GM12878 (cell line): Measurements from ENCODE around the gene PRPSAP2. TPM values are rescaled to one million over a fixed set of nuclear protein-coding genes. Genes with fewer than 3 reads are reported as not detected.

Source experiments
- ATAC-seq: fragments of 200-7000 bp; cut with Tn5 transposase; 3 replicates; pipeline ENCODE4 v1.9.1; 2020; ENCODE audit warnings: mild to moderate bottlenecking, moderate library complexity
- BruUV-seq: library from RNA; stranded (reverse); fragments of 400-500 nt; replicated peaks from 2 replicates; lab custom pipeline; 2021; lab: Mats Ljungman, UMichigan
- CTCF ChIA-PET: fragments of 300-600 bp; sonication (Branson Sonifier 250); formaldehyde crosslinking; extraction: SDS; loops from one replicate; lab custom pipeline; 2021; ENCODE audit warnings: inconsistent platforms; lab: Yijun Ruan, JAX
- POLR2A ChIA-PET: fragments of 350-600 bp; formaldehyde crosslinking; extraction: SDS; loops from one replicate; lab custom pipeline; 2021; ENCODE audit warnings: inconsistent platforms; lab: Charles Lee
- RAD21 ChIA-PET: fragments of 300-600 bp; sonication (Branson Sonifier 250); formaldehyde crosslinking; loops from one replicate; lab custom pipeline; 2023; ENCODE audit warnings: antibody characterized with exemption; ENCODE audit not compliant: unreplicated experiment; lab: Charles Lee
- SMC1A ChIA-PET: fragments of 300-600 bp; sonication (Branson Sonifier 250); formaldehyde crosslinking; loops from one replicate; lab custom pipeline; 2023; ENCODE audit not compliant: unreplicated experiment, uncharacterized antibody; lab: Charles Lee
- DNase-seq: peaks from one replicate; pipeline ENCODE4 v3.0.0-alpha.2; 2011; ENCODE audit warnings: low read depth, low spot score
- FAIRE-seq: peaks from 3 replicates; lab custom pipeline; 2011; peaks lifted over from hg19 to GRCh38; lab: Jason Lieb, UNC
- H2AFZ ChIP-seq: 2 replicates; pipeline ENCODE4 v1.6.0; 2011; ENCODE audit warnings: low read depth, low read length, control low read depth; ENCODE audit not compliant: control insufficient read depth
- H3K27ac ChIP-seq: 2 replicates; pipeline ENCODE4 v1.5.1; 2011; ENCODE audit warnings: control low read depth; ENCODE audit not compliant: control insufficient read depth, insufficient read depth
- H3K27me3 ChIP-seq, 2 experiments: replicated peaks in 1 of 2; 2 replicates each; pipeline versions ENCODE4 v1.6.0 to v1.6.1; 2011; ENCODE audit warnings: low read length in 1 of 2; ENCODE audit not compliant: control insufficient read depth in 2 of 2, insufficient read depth in 2 of 2
- H3K36me3 ChIP-seq, 2 experiments: 2 replicates each; pipeline ENCODE4 v1.5.1; 2011; ENCODE audit warnings: low read length in 1 of 2; ENCODE audit not compliant: control insufficient read depth in 2 of 2, insufficient read depth in 2 of 2
- H3K4me1 ChIP-seq: 2 replicates; pipeline ENCODE4 v1.6.1; 2011; ENCODE audit warnings: mild to moderate bottlenecking, low read length, moderate library complexity, mixed read lengths; ENCODE audit not compliant: control insufficient read depth, insufficient read depth
- H3K4me2 ChIP-seq: 2 replicates; pipeline ENCODE4 v1.6.0; 2011; ENCODE audit warnings: control low read depth; ENCODE audit not compliant: control insufficient read depth, insufficient read depth
- H3K4me3 ChIP-seq: fragments of 200-600 bp; sonication (generic); 2 replicates; pipeline ENCODE4 v1.5.1; 2016
- H3K79me2 ChIP-seq: 2 replicates; pipeline ENCODE4 v1.6.0; 2011; ENCODE audit warnings: low read length; ENCODE audit not compliant: control insufficient read depth, insufficient read depth
- H3K9ac ChIP-seq: 2 replicates; pipeline ENCODE4 v1.8.0; 2011; ENCODE audit warnings: low read length, control low read depth, mixed read lengths; ENCODE audit not compliant: control insufficient read depth, insufficient read depth
- H3K9me3 ChIP-seq: replicated peaks from 3 replicates; pipeline ENCODE4 v1.5.1; 2011; ENCODE audit warnings: mild to moderate bottlenecking, low read length; ENCODE audit not compliant: control insufficient read depth, insufficient read depth
- H4K20me1 ChIP-seq: 2 replicates; pipeline ENCODE4 v1.6.0; 2011; ENCODE audit not compliant: control insufficient read depth, insufficient read depth
- E2F4 ChIP-seq: IDR thresholded peaks from 2 replicates; pipeline ENCODE4 v1.6.1; 2012; ENCODE audit warnings: low read depth, low read length, improper control_type of control experiment
- E4F1 ChIP-seq: fragments of 450-650 bp; IDR thresholded peaks from 2 replicates; pipeline ENCODE4 v1.6.1; 2018; ENCODE audit warnings: borderline replicate concordance, mild to moderate bottlenecking; ENCODE audit not compliant: partially characterized antibody
- FOXM1 ChIP-seq: IDR thresholded peaks from 2 replicates; pipeline ENCODE4 v1.6.1; 2012; ENCODE audit warnings: low read depth, mild to moderate bottlenecking, inconsistent platforms, low read length, moderate library complexity
- HDAC2 ChIP-seq: fragments of 200-600 bp; sonication (generic); IDR thresholded peaks from 2 replicates; pipeline ENCODE4 v1.6.1; 2017
- JUND ChIP-seq: IDR thresholded peaks from 2 replicates; pipeline ENCODE4 v1.6.1; 2012; ENCODE audit warnings: low read depth, mild to moderate bottlenecking, low read length, improper control_type of control experiment, moderate library complexity
- MTA2 ChIP-seq: fragments of 450-650 bp; IDR thresholded peaks from 2 replicates; pipeline ENCODE4 v1.6.1; 2016; ENCODE audit warnings: low read depth, mild to moderate bottlenecking, moderate library complexity
- RELB ChIP-seq: fragments of 450-650 bp; IDR thresholded peaks from 2 replicates; pipeline ENCODE4 v1.6.1; 2017; ENCODE audit warnings: low read depth, mild to moderate bottlenecking, moderate library complexity
- SMAD5 ChIP-seq: IDR thresholded peaks from 2 replicates; pipeline ENCODE4 v1.6.1; 2016; ENCODE audit warnings: antibody characterized with exemption, low read depth
- ZBED1 ChIP-seq: IDR thresholded peaks from 2 replicates; pipeline ENCODE4 v1.6.1; 2016; ENCODE audit warnings: borderline replicate concordance
- ZNF592 ChIP-seq: fragments of 450-650 bp; IDR thresholded peaks from 2 replicates; pipeline ENCODE4 v1.6.1; 2017; ENCODE audit warnings: mild to moderate bottlenecking, moderate library complexity
- WGBS: methylation state at CpG from one replicate; pipeline ENCODE4 v1.1.6; 2016; ENCODE audit warnings: low lambda C conversion rate; ENCODE audit not compliant: insufficient replicate concordance, insufficient coverage; ENCODE audit errors: missing lambda C conversion rate; 5-methylcytosine and 5-hydroxymethylcytosine counted together
- in situ Hi-C: fragments of 300-500 bp; cut with MboI; formaldehyde crosslinking; loops from 9 replicates; pipeline ENCODE4 v1.14.3; 2018; ENCODE audit warnings: mixed read lengths
- intact Hi-C: fragments of 100-400 bp; cut with micrococcal nuclease; formaldehyde crosslinking; loops from one replicate; pipeline ENCODE4 v1.14.2; 2022; ENCODE audit not compliant: unreplicated experiment
- polyA plus RNA-seq, 11 experiments: library from polyadenylated mRNA; depleted of rRNA in 4 of 11; unstranded in 6 of 11; stranded (reverse) in 5 of 11; fragments of >200 nt; fragmentation: Nextera tagmentation in 4 of 11; fragmentation: Illumina TruSeq in 1 of 11; extraction: Ambion mirVana in 4 of 11; extraction: Trizol in 1 of 11; gene quantifications; 1 replicate in 1 of 11; 2 replicates in 10 of 11; pipeline versions ENCODE4 v1.2.1 to v1.2.3, GENCODE V29; 2011 to 2016; ENCODE audit warnings: inconsistent platforms in 2 of 11, missing spikeins in 2 of 11, low read depth in 1 of 11
- total RNA-seq, 4 experiments: library from RNA; depleted of rRNA in 3 of 4; stranded (reverse); fragments of >200 nt in 3 of 4; fragmentation: Illumina TruSeq in 1 of 4; extraction: Trizol in 1 of 4; gene quantifications; 2 replicates each; pipeline versions ENCODE4 v1.2.1 to v1.2.3, GENCODE V29; 2013 to 2021

Gene PRPSAP2
- total and polyA plus RNA-seq, 10 of the 15 experiments (the other 5 are each of a cell fraction or from before 2014, with no cell fraction given), result 33.2 to 102 (median 83.8) TPM

GRCh38 chr17:18954321-18954720 is 96.4 kb downstream of the PRPSAP2 start (continued):
- TF ChIP-seq ZNF592 (no peak), SMAD5 (no peak), FOXM1 (no peak), HDAC2 (no peak), RELB (no peak), JUND (no peak)
- TF ChIP-seq, all 136 proteins: peak for 0

GRCh38 chr17:18955009-18955408 is 97.1 kb downstream of the PRPSAP2 start:
- DNase-seq (no peak), ATAC-seq (no peak), FAIRE-seq (no peak)
- Histone ChIP-seq H3K27me3 (no peaks in the 10 kb centered on the region), H3K36me3 (no peaks in the 10 kb centered on the region), H3K27ac (no peak overlapping the region), H3K4me1 (no peaks in the 10 kb centered on the region), H4K20me1 (no peaks in the 10 kb centered on the region), H2AFZ (no peak overlapping the region), H3K4me3 (no peak overlapping the region), H3K9me3 (no peaks in the 10 kb centered on the region), H3K4me2 (no peak overlapping the region), H3K79me2 (no peaks in the 10 kb centered on the region), H3K9ac (no peak overlapping the region)
- intact Hi-C loops (no loop called here), in situ Hi-C loops (no loop called here)
- TF ChIP-seq MTA2, result no peak
- no peak for TF ChIP-seq ZBED1
- TF ChIP-seq E2F4, result no peak
- no peak for TF ChIP-seq E4F1
- ChIA-PET SMC1A (interaction anchor here (0.9 to 1.9 kb wide), 6 partner anchors 11 to 93 kb away, joined by 3 to 8 read pairs (median 4); no protein-coding TSS in a partner anchor), RAD21 (interaction anchor here (0.6 to 0.7 kb wide), 2 partner anchors 72 to 96 kb away, joined by 3 read pairs; no protein-coding TSS in a partner anchor), POLR2A (interaction anchor here (1.0 kb wide), 1 partner anchor 11 kb away, joined by 3 read pairs; no protein-coding TSS in a partner anchor), CTCF (interaction anchor here (1.1 to 1.3 kb wide), 2 partner anchors 56 to 329 kb away, joined by 3 to 5 read pairs; no protein-coding TSS in a partner anchor)
- BruUV-seq, result no TSS peak
- WGBS, result 62% methylated on average over 2 of the region's 6 CpGs
